Activated gamma-delta T cell treated with anti-CD3 and anti-CD28 coated beads, Interleukin-2, amount 50 U/mL, for 16 hours (primary cell): ENCODE data around the gene TSPYL6.
"Not testable (repeated sequence)": the region's sequence is repeated elsewhere in the genome, so short reads cannot be mapped to it uniquely, and the experiment has no call there.

Source experiments
- DNase-seq: peaks from one replicate; pipeline ENCODE4 v3.0.0-alpha.2; 2020; ENCODE audit warnings: low read depth

The TSPYL6 gene

DNA sequence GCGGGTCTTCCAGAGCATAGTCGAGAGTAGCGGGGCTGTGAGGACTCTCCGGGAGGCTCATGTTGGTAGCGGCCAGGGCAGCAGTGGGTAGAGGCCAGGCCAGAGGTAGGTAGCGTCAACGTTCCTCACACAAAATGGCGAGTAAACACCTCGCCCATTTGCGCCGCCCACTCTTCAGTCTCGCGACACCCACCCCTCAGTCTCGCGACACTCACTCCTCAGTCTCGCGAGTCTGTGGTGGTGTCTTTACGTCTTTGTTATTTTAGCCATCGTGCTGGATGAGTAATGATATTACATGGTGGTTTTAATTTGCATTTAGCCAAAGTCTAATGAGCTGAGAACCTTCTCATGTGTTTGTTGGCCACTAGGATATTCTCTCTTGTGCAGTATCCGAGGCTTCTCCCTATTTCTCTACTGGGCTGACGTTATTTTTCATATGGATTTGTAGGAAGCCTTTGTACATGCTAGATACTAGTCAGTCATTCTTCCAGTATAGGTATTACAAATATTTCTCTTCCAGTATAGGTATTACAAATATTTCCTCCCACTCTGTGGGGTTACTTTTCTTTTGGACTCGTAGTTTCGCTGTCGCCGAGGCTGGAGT, at the start of gene TSPYL6:
TSS of gene TSPYL6 (minus strand) at position 139 of the 604 bp plus-strand sequence. CDS start at position 61, 78 bp downstream.
- no peak for DNase-seq

DNA sequence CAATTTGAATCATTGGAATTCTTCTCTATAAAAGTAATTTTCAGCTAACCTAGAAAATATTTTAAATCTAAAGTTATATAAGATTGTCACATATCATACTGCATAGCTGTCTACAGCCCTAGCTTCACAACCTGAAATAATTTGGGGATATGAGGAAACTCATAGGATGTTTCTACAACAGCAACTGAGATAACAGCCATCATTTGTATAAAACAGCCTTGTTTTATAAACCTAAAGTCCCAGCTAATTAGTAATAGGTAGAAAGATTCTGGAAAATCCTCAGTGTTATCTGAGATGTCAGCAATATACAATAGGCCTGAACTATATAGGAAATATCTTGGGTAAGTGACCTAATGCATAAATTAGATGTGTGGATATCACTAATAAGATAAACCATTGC, 47.6 kb upstream of the TSPYL6 start:
- DNase-seq: no peak

DNA sequence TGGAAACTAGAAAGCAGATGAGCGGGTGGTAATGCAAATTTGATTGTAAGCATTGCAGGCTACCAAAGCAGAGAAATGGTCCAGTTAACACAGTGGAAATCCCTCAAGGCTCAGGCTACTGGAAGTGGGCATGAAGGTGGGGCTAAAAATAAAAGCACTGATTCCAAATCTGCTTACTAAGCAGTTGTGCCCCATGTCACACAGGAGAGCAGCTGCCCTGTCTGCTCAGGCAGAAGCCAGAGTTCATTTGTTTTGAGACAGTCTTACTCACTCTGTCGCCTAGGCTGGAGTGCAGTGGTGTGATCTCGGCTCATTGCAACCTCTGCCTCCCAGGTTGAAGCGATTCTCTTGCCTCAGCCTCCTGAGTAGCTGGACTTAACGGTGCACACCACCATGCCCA, 42.5 kb upstream of the TSPYL6 start:
- DNase-seq: no peak

DNA sequence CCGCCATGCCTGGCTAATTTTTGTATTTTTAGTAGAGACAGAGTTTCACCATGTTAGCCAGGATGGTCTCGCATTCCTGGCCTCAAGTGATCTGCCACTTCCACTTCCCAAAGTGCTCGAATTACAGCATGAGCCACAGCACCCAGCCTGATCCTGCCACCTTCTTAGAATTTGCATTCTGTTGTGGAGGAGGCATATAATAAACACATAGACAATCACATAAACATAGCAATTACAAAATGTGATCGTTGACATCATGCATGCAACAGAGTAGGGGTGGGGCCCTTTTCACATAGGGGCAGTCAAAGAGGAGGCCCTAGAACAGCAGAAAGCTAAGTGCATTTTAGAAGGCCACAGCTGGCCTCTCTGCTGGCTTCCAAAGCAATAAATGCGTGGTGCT, 39.9 kb upstream of the TSPYL6 start:
- DNase-seq: no peak

DNA sequence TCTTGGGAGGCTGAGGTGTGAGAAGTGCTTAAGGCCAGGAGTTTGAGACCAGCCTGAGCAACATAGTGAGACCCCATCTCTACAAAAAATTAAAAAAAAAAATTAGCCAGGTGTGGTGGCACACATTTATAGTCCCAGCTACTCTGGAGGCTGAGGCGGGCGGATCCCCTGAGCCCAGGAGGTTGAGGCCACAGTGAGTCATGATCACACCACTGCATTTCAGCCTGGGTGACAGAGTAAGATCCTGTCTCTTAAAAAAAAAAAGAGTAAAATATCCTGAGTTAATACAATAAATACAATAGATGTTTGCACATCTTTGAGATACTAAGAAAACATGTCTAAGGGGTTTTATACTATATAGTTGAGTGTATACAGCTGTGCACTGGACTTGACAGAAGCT, 38.6 kb upstream of the TSPYL6 start:
- not testable (repeated sequence) for DNase-seq

DNA sequence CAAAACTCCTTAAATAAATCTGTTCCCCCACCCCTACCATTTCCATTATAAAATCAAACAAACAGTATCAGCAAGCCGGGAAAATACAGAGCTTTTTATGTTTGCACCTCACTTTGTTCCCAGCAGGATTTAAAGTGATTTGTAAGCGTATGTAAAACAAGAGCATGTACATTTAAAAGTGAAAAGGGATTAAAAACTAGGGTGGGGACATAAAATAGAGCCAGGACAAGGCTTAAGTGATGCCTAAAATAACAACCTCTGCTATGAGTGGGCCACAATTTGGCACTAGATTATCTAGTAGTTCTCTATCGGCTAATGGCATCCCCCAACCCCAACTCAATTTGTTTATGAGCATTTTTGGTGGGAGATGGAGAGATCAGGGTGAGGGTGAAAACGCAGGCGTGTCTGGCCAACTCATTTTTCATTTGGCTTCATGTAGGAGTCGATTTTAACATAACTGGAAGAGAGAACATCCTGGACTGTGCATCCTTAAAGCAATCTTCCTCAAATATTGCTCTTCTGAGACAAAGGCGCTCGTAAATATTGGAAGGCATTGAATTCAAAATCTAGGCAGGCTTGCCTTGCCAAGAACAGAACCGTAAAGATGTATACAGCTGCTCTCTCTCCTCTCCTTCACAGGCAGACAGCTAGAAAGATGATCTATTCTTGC, 34.5 kb upstream of the TSPYL6 start:
- no peak for DNase-seq

DNA sequence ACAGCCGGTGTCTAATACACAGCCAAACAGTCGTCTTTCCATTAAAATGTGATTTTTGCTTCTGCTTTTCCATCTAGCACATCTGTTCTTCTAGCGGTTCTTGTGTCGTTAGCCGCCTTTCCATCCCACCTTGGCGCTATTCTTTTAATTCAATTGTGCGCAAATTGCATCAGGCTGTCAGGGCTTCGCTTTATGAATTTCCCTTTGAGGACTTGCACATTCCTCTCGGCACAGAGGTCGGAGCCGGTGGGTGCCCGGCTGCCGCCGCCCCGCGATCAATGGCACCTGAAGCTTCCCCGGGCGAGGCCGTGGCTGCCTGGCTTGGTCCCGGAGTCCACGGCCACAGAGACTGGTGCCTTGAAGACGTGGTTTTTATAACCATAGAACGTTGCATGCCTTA, 33.9 kb upstream of the TSPYL6 start:
- DNase-seq: no peak

DNA sequence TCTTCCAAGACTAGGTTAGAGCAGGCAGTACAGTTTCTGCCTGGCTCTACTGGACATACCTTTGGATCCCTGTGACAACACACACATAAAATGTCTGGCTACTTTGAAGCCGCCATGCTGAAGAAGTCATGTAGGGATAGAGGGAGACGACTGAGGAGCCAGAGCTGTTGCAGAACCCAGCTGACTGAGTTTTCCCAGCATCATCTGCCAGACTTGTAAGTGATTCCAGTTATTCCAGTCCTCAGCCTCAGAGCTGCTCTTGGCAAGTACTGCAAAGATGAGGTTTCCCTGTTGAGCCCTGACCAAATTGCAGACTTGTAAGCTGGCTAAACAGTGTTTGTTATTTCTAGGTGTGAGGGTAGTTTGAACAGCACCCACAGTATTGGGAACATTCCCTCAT, 31.5 kb upstream of the TSPYL6 start:
- DNase-seq: no peak

DNA sequence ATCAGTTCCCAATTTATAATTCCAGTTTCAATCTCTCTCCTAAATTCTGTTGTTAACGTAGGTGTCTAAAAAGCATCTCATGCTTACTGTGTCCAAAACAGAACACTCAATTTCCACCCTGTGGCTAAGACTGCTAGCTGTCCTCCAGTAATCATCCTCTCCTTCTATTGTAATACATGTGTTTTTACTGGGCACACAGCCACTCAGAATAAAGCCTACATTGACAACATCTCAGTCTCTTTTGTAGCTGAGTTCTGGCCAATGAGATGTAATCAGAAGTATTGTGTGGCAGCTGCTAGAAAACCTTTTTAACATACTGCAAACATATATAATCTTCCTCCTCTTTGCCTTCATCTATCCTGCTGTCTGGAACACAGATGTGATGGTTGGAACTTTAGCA, 29.4 kb upstream of the TSPYL6 start:
- DNase-seq: no peak

DNA sequence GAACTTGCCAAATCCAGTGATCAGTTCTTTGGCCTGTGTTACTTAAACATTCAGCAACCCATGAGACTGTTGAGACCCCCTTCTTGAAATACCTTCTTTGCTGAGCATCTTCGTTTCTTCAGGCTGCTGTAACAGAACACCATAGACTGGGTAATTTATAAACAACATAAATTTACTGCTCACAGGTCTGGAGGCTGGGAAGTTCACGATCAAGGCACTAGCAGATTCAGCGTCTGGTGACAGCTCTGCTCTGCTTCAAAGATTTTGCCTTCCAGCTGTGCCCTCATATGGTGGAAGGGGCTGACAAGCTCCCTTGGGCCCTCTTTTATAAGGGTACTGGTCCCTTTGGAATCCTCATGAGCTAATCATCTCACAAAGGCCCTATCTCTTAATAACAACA, 28.8 kb upstream of the TSPYL6 start:
- DNase-seq: no peak

DNA sequence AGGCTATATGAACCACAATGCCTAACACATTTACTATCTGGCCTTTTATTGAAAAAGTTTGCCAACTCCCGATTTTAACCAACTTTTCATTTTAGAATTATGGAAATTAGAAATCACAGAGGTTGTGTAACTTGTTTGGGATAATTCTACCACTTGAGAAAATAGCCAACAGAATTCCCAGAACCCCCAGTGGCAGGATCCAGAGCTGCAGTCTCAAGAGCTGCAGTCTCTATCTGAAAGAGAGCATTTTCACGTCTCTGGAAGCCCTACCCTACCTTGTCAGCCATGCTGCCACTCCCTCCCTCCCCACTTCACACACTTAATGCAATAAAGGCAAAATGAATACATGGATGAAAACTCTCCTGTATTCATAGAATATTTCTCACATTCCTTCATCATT, 23.4 kb upstream of the TSPYL6 start:
- no peak for DNase-seq

DNA sequence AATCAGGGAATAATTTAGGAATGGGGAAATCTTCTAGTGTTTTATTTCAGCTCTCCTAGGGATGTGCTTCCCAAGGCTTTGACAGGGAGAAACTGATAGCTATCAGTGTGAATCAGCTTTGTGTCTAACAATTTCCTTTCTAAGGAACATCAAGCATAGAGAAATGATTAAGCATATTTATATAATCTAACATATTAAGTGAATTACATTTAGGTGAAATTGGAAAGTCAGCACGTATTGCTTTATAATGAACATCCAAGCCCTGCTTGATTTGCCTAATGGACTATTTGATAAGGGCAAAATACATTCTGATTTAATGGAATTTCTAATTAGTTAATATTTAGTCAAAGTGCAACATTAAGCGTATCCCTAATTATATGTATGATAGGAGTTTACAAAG, 19.5 kb upstream of the TSPYL6 start:
- DNase-seq: no peak

DNA sequence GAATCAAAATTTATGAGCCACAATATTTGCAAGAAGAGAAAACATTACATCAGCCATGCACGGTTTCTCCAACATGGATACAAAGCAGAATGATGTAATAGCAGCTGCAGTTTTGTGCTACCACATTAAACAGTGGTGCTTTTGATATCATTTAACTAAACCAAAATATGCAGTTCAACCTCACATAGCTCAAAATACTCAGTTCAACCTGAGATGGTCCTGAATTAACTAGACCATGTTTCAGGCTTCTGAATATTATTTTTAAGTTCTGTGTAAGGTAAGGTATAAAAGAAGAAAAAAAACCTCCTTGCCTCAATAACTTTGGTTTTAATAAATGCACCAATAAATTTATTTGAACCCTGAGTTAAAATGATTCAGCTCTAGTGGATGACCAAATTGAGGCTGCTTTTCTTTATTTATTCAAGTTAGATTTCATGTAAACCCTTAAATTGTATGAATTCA, 18.8 kb upstream of the TSPYL6 start:
- no peak for DNase-seq

DNA sequence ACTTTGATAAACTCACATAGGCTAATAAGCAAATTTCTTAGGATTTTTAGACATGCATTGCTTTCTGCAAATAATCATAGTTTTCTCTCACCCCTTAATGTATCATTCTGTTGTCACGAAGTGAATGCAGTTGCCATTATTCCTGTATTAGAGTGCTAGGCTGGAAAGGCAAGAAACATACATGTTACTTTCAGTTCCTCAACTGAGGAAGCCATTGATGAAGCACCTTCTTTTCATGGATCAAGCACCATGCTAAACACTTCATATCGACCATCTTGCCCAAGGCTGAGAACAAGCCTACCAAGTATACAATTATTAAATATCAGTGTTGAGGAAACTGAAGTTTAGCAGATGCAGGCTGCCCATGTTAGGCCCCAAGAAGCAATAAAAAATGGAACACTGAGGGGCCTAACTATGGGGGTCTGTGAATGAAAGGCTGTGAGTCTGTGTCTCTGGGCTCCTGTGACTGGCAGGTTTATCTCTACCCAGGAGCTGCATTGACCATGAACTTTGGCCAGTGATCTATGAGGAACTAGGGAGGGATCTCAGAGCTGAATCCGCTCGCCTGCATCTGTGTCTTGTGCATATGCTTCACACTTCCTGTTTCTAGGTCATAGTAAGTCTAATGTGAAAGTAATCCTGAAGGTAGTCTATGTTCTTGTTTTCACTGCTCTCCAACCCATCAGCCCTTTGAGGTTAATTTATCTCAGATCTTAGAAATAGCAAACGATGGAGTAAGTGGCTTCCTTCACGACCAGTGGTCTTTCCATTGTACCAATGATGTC, 16.0 kb upstream of the TSPYL6 start:
- no peak for DNase-seq

DNA sequence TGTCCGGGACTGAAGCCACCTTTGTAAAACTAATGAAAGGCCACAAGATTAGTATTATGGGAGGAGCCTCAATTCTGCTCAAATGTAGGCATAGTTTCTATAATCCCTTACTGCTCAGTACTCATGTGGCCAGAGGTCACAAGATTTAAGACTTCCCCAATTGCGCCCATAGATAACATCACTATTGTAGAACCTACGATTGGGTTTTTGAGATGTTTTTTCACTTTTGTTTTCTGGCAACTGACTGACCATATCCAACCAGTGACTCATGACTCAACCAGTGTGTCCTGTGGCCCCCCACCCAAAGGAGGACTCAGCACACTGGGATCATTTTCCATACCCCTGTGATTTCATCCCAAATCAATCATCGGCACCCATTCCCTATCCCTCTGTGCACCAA, 15.2 kb upstream of the TSPYL6 start:
- DNase-seq: no peak

DNA sequence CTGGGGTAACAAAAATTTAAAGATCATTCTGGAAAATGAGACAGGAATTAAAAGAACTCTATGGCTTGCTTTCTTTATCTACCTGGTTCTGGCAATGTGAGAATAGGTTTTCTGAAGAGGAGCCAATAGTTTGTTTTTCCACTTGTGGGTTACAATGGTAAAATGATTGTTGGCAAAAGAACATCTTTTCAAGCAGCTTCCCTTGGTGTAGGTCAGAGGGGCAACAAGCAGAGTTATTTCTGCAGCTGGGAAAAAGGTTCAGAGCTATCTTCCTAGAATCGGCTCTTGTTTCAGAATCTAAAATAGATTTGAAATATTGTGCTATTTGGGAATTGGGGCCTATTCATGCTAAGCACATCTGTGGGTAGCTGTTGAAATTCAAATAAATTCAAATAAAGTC, 11.5 kb upstream of the TSPYL6 start:
- no peak for DNase-seq

DNA sequence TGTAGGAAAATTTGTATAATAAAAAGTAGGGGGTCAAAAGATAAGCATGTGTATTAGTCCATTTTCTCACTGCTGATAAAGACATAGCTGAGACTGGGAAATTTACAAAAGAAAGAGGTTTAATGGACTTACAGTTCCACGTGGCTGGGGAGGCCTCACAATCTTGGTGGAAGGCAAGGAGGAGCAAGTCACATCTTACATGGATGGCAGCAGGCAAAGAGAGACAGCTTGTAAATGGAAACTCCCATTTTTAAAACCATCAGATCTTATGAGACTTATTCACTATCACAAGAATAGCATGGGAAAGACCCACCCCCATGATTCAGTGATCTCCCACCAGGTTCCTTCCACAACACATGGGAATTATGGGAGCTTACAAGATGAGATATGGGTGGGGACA, 9.1 kb upstream of the TSPYL6 start:
- not testable (repeated sequence) for DNase-seq

DNA sequence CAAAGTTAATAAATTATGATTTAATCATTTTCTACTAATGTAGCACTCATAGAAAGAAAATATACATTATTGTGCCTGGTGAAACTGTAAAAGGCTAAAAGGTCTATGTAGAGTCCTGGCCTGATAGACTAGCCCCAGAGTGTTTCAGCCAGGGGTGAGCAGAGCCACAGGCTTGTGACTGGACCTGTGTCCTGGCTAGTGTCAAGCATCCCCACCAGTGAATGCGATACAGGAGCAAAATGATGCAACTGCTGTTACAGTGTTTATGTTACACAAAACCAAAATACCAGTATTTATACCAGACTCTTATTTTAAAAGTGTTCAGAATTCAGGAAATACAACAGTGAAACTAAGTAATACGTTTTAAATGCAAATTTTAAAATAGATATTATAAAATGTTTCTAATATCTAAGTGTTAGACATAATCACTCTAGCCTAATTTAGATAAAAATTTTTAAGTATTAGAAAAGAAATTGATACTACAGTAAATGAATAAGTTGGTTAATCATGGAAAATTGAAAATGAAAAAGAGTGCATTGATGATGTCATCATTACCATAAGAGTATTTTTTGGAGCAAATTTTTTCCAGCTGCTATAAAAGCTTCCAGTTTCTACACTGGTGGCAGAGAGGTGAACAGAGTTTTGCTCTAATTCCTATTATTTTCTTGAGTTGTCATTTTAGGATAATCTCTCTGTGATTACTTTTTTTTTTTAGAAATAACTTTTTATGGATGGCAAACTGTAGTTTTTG, 6.2 kb upstream of the TSPYL6 start:
- DNase-seq: no peak

DNA sequence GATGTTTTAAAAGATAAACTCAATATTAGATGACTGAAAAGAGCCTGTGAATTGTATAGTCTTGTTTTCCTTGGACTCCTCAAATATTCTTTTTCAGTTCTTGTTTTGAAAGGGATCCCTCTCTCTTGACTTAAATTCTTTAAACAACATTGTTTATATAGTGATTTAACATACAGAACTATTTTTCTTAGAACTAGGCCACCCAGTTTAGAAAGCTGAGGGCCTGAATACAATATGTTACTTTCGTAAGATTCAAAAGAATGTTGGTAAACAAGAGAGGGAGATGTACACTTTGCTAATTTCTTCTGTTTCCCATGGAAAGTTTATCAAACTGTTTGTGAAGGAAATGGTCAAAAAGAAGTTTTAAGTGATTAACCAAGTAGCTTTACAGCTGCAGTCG, 5.5 kb upstream of the TSPYL6 start:
- no peak for DNase-seq

DNA sequence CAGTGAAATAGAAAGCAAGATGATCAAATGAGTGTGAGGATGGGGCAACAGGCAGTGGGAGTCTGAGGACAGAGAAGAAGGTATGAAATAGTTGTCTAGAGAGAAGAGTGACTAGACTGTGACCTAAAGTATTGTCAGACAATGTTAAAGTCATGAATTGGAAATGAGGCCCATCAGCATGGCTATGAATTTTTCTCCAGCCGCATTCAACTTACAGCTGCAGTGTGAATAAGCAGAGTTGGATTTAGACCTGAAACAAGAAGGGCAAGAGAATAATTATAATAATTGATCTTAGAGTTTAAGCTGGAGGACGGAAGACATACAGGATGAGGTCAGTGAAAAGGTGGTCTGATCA, 4.2 kb upstream of the TSPYL6 start:
- no peak for DNase-seq

DNA sequence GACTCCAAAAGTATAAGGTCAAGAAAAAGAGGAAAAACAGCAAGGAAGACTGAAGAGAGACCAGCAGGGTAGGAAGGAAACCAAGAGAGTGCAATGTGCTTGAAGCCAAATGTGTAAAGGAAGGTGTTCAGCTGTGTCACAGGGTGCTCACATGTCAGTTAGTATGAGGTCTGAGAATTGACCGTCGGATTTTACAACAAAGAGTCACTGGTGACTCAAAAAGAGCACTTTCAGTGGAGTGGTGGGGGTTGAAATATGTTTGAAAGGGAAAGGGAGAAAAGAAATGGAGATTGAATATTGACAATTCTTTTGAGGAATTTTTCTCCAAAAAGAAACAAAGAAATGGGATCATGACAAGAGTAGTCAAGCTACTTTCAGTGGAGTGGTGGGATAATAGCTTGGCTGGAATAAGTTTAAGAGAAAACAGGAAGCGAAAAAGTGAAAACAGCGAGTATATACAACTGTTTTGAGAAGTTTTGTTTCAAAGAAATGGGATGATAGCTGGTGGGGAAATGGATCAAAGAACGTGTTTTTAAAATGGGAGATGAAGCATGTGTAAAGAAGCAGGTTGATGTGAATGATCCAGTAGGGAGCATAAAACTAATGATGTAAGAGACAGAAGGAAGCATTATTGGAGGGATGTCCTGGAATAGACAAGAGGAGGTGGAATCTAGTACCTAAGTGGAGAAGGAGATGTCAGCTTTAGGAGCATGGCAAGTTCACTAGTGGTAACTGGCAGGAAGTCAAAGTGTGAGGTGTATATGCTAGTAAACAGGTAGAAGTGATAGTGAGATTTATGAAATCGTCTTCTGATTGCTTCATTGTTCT, 3.6 kb upstream of the TSPYL6 start:
- no peak for DNase-seq

DNA sequence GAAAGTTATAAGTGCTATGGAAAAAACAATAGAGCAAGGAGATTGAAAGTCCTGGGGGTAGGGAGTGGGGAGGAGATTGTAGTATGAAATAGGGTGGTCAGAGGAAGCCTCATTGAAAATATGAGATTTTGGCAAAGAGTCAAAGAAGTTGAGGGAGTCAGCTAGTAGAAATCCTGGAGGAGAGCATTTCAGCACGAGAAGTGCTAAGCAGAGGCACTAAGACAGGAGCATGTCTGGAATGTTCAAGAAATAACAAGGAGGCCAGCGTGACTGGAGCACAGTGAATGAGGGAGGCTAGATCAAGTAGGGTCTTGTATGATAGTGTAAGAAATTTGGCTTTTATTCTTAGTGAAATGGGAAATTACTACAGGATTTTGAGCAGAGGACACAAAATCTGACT, 2.1 kb upstream of the TSPYL6 start:
- DNase-seq: no peak
